GM23338 (cell line): ENCODE results near the gene CLCN2. TPM values are rescaled to one million over a fixed set of nuclear protein-coding genes. Genes with fewer than 3 reads are reported as not detected.
A peak's percentile ranks its signal among the peaks of the same experiment; 100 is the strongest.

ENCODE experiments used
- ATAC-seq: fragments of 200-7000 bp; cut with Tn5 transposase; 3 replicates; pipeline ENCODE4 v1.9.1; 2020
- DNase-seq: peaks from one replicate; pipeline ENCODE4 v3.0.0-alpha.2; 2015; ENCODE audit warnings: low spot score
- H2AFZ ChIP-seq: fragments of 200-600 bp; sonication (generic); 2 replicates; pipeline ENCODE4 v1.8.0; 2016; ENCODE audit warnings: antibody characterized with exemption, mild to moderate bottlenecking, moderate library complexity
- H3F3A ChIP-seq: fragments of 200-600 bp; sonication (generic); replicated peaks from 2 replicates; pipeline ENCODE4 v1.8.0; 2017; ENCODE audit warnings: antibody characterized with exemption, mixed run types, low read depth
- H3K27ac ChIP-seq: fragments of 200-600 bp; sonication (generic); 2 replicates; pipeline ENCODE4 v1.6.1; 2016; ENCODE audit warnings: low read depth
- H3K27me3 ChIP-seq: fragments of 200-600 bp; sonication (generic); 2 replicates; pipeline ENCODE4 v1.8.0; 2016; ENCODE audit warnings: mild to moderate bottlenecking, mixed run types, moderate library complexity; ENCODE audit not compliant: insufficient read depth
- H3K36me3 ChIP-seq: fragments of 200-600 bp; sonication (generic); 2 replicates; pipeline ENCODE4 v1.8.0; 2016; ENCODE audit warnings: mild to moderate bottlenecking; ENCODE audit not compliant: insufficient read depth
- H3K4me1 ChIP-seq: fragments of 200-600 bp; sonication (generic); 2 replicates; pipeline ENCODE4 v1.8.0; 2016; ENCODE audit warnings: mild to moderate bottlenecking, moderate library complexity; ENCODE audit not compliant: insufficient read depth
- H3K4me2 ChIP-seq: fragments of 200-600 bp; sonication (generic); 2 replicates; pipeline ENCODE4 v1.7.1; 2017; ENCODE audit warnings: mixed run types
- H3K4me3 ChIP-seq: fragments of 200-600 bp; sonication (generic); 2 replicates; pipeline ENCODE4 v1.6.1; 2016; ENCODE audit warnings: mixed run types
- H3K79me2 ChIP-seq: fragments of 200-600 bp; sonication (generic); replicated peaks from 2 replicates; pipeline ENCODE4 v1.8.0; 2017; ENCODE audit warnings: mild to moderate bottlenecking; ENCODE audit not compliant: insufficient read depth
- H3K9me2 ChIP-seq: fragments of 200-600 bp; sonication (generic); 2 replicates; pipeline ENCODE4 v1.8.0; 2017; ENCODE audit not compliant: insufficient read depth
- H4K20me1 ChIP-seq: fragments of 200-600 bp; sonication (generic); replicated peaks from 2 replicates; pipeline ENCODE4 v1.8.0; 2017; ENCODE audit warnings: mild to moderate bottlenecking; ENCODE audit not compliant: insufficient read depth
- H3K27ac Mint-ChIP-seq: 2 replicates; pipeline ENCODE4 v1.8.0; 2020; ENCODE audit warnings: inconsistent platforms, mild to moderate bottlenecking, moderate library complexity, mixed read lengths
- H3K27me3 Mint-ChIP-seq: 3 replicates; pipeline ENCODE4 v1.8.0; 2022; ENCODE audit warnings: low read depth, mild to moderate bottlenecking, moderate library complexity, mixed read lengths, inconsistent platforms; ENCODE audit not compliant: insufficient read depth, poor library complexity
- H3K36me3 Mint-ChIP-seq: 3 replicates; pipeline ENCODE4 v1.8.0; 2021; ENCODE audit warnings: low read depth, mild to moderate bottlenecking, inconsistent platforms, moderate library complexity, mixed read lengths
- H3K4me1 Mint-ChIP-seq: 3 replicates; pipeline ENCODE4 v1.8.0; 2020; ENCODE audit warnings: mild to moderate bottlenecking, inconsistent platforms, mixed read lengths
- H3K4me3 Mint-ChIP-seq: 3 replicates; pipeline ENCODE4 v1.8.0; 2021; ENCODE audit warnings: moderate library complexity, mild to moderate bottlenecking, inconsistent platforms, mixed read lengths
- H3K9me3 Mint-ChIP-seq: 3 replicates; pipeline ENCODE4 v1.8.0; 2020; ENCODE audit warnings: moderate library complexity, mild to moderate bottlenecking, inconsistent platforms, mixed read lengths
- CREB1 ChIP-seq: fragments of 250-450 bp; sonication (Bioruptor Pico); IDR thresholded peaks from 2 replicates; pipeline ENCODE4 v1.5.0; 2020; ENCODE audit warnings: low read depth, mild to moderate bottlenecking, moderate library complexity
- ETS1 ChIP-seq: IDR thresholded peaks from 2 replicates; pipeline ENCODE4 v1.6.1; 2016; ENCODE audit warnings: antibody characterized with exemption
- EZH2 ChIP-seq: fragments of 200-600 bp; sonication (generic); IDR thresholded peaks from one replicate; pipeline ENCODE4 v1.8.0; 2017; ENCODE audit warnings: antibody characterized with exemption, mild to moderate bottlenecking, low read depth; ENCODE audit not compliant: unreplicated experiment
- EZH2phosphoT487 ChIP-seq: fragments of 200-600 bp; sonication (generic); IDR thresholded peaks from one replicate; pipeline ENCODE4 v1.8.1; 2018; ENCODE audit warnings: antibody characterized with exemption; ENCODE audit not compliant: unreplicated experiment
- JUNB ChIP-seq: IDR thresholded peaks from one replicate; pipeline ENCODE4 v1.6.1; 2016; ENCODE audit warnings: antibody characterized with exemption; ENCODE audit not compliant: unreplicated experiment
- NANOG ChIP-seq: IDR thresholded peaks from 2 replicates; pipeline ENCODE4 v1.6.1; 2016; ENCODE audit warnings: antibody characterized with exemption, borderline replicate concordance
- POLR2AphosphoS5 ChIP-seq: IDR thresholded peaks from 2 replicates; pipeline ENCODE4 v1.6.1; 2016; ENCODE audit warnings: antibody characterized with exemption, low read depth
- STAT1 ChIP-seq: IDR thresholded peaks from one replicate; pipeline ENCODE4 v1.6.1; 2016; ENCODE audit warnings: antibody characterized with exemption; ENCODE audit not compliant: unreplicated experiment
- ZNF114 ChIP-seq: fragments of 250-450 bp; sonication (Bioruptor Pico); IDR thresholded peaks from 2 replicates; pipeline ENCODE4 v1.5.0; 2020; ENCODE audit warnings: mild to moderate bottlenecking, moderate library complexity
- ZNF331 ChIP-seq: fragments of 250-450 bp; sonication (Bioruptor Pico); IDR thresholded peaks from 2 replicates; pipeline ENCODE4 v1.5.0; 2020; ENCODE audit warnings: low read depth, mild to moderate bottlenecking, moderate library complexity
- polyA plus RNA-seq: library from polyadenylated mRNA; unstranded; fragments of >200 nt; fragmentation: Nextera tagmentation; extraction: Ambion mirVana; gene quantifications from 2 replicates; pipeline ENCODE4 v1.2.1, GENCODE V29; 2016
- total RNA-seq: library from RNA; depleted of rRNA; stranded (reverse); fragments of >200 nt; shearing (Covaris generic); gene quantifications from 2 replicates; pipeline ENCODE4 v1.2.3, GENCODE V29; 2014
- TF ChIP-seq, protein P1 (sequence below): fragments of 250-450 bp; sonication (Bioruptor Pico); IDR thresholded peaks from 2 replicates; pipeline ENCODE4 v1.5.0; 2020; ENCODE audit warnings: mild to moderate bottlenecking, moderate library complexity
- TF ChIP-seq, protein P2 (sequence below): IDR thresholded peaks from one replicate; pipeline ENCODE4 v1.6.1; 2018; ENCODE audit warnings: antibody characterized with exemption; ENCODE audit not compliant: unreplicated experiment
- TF ChIP-seq, protein P3 (sequence below), 2 experiments: fragments of 200-600 bp in 1 of 2; sonication (generic) in 1 of 2; conservative IDR thresholded peaks; 2 replicates each; pipeline versions ENCODE4 v1.5.1 to v1.6.1; 2016 to 2017; ENCODE audit warnings: antibody characterized with exemption in 2 of 2, low read depth in 2 of 2, mild to moderate bottlenecking in 2 of 2, moderate library complexity in 1 of 2

CLCN2 gene
- total and polyA plus RNA-seq, 2 experiments from 2014 or later = 7.0 to 9.2 TPM

DNA sequence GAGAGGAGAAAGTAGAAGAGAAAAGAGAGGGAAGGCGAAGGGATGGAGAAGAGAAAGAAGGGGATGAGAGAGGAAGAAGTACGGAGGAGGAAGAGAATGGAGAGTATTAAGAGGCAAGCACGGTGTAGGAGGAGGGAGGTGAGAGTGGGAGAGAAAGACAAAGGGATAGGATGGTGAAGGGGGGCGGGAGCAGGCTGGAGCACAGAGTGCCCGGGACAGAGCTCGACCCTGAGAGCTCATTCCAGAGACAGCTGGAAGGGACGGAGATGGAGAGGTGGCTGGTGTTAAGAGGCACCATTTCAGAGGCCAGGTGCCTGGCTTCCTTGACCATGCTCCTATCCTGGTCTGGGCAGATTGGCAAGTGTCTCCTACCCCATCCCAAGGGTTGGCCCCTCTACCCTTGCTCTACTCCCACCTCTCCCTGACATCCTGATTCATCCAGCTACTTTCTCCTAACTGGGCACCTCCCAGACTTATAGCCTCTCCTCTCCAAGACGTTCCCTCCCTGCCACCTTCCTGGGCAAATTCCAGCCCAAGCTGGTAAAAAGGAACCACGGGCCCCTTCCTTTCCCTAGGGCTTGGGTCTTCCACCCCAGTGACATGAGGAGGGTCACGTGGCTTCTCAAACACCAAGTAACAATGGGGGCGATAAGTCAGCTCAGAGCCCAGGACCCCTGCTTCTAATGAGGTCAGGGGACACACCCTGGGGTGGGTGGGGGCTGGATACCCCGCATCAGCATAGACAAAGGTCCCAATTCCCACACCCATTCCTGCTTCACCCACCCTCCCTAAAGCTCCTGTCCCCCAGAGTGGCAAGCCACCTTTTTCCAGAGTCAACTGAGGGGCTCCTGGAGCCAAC is 1.1 kb downstream of the CLCN2 start:
- Histone ChIP-seq H3K4me1 (peaks cover 19% of the 10 kb centered on the region), H3K4me3 (peak overlapping the region; percentile 82), H3K79me2 (peaks cover 19% of the 10 kb centered on the region), H3K4me2 (peak overlapping the region; percentile 96), H2AFZ (no peak overlapping the region), H4K20me1 (peaks cover 3% of the 10 kb centered on the region; the same call in 1 of the 2 replicates), H3F3A (peaks cover 3% of the 10 kb centered on the region; the same call in 1 of the 2 replicates), H3K27ac (no peak overlapping the region), H3K36me3 (peaks cover 10% of the 10 kb centered on the region), H3K27me3 (peaks cover 14% of the 10 kb centered on the region), H3K9me2 (no peaks in the 10 kb centered on the region)
- peaks cover 25% of the 10 kb centered on the region for H3K4me1 Mint-ChIP-seq
- peak overlapping the region; percentile 81 for H3K4me3 Mint-ChIP-seq
- H3K27ac Mint-ChIP-seq = no peak overlapping the region
- peaks cover 28% of the 10 kb centered on the region for H3K36me3 Mint-ChIP-seq
- ATAC-seq (0 out of 3 replicates have a peak, but pooled peaks have one; percentile 1), DNase-seq (no peak)
- H3K9me3 Mint-ChIP-seq = peaks cover 2% of the 10 kb centered on the region; the same call in 1 of the 3 replicates
- peaks cover 22% of the 10 kb centered on the region for H3K27me3 Mint-ChIP-seq
- TF ChIP-seq, protein P1, sequence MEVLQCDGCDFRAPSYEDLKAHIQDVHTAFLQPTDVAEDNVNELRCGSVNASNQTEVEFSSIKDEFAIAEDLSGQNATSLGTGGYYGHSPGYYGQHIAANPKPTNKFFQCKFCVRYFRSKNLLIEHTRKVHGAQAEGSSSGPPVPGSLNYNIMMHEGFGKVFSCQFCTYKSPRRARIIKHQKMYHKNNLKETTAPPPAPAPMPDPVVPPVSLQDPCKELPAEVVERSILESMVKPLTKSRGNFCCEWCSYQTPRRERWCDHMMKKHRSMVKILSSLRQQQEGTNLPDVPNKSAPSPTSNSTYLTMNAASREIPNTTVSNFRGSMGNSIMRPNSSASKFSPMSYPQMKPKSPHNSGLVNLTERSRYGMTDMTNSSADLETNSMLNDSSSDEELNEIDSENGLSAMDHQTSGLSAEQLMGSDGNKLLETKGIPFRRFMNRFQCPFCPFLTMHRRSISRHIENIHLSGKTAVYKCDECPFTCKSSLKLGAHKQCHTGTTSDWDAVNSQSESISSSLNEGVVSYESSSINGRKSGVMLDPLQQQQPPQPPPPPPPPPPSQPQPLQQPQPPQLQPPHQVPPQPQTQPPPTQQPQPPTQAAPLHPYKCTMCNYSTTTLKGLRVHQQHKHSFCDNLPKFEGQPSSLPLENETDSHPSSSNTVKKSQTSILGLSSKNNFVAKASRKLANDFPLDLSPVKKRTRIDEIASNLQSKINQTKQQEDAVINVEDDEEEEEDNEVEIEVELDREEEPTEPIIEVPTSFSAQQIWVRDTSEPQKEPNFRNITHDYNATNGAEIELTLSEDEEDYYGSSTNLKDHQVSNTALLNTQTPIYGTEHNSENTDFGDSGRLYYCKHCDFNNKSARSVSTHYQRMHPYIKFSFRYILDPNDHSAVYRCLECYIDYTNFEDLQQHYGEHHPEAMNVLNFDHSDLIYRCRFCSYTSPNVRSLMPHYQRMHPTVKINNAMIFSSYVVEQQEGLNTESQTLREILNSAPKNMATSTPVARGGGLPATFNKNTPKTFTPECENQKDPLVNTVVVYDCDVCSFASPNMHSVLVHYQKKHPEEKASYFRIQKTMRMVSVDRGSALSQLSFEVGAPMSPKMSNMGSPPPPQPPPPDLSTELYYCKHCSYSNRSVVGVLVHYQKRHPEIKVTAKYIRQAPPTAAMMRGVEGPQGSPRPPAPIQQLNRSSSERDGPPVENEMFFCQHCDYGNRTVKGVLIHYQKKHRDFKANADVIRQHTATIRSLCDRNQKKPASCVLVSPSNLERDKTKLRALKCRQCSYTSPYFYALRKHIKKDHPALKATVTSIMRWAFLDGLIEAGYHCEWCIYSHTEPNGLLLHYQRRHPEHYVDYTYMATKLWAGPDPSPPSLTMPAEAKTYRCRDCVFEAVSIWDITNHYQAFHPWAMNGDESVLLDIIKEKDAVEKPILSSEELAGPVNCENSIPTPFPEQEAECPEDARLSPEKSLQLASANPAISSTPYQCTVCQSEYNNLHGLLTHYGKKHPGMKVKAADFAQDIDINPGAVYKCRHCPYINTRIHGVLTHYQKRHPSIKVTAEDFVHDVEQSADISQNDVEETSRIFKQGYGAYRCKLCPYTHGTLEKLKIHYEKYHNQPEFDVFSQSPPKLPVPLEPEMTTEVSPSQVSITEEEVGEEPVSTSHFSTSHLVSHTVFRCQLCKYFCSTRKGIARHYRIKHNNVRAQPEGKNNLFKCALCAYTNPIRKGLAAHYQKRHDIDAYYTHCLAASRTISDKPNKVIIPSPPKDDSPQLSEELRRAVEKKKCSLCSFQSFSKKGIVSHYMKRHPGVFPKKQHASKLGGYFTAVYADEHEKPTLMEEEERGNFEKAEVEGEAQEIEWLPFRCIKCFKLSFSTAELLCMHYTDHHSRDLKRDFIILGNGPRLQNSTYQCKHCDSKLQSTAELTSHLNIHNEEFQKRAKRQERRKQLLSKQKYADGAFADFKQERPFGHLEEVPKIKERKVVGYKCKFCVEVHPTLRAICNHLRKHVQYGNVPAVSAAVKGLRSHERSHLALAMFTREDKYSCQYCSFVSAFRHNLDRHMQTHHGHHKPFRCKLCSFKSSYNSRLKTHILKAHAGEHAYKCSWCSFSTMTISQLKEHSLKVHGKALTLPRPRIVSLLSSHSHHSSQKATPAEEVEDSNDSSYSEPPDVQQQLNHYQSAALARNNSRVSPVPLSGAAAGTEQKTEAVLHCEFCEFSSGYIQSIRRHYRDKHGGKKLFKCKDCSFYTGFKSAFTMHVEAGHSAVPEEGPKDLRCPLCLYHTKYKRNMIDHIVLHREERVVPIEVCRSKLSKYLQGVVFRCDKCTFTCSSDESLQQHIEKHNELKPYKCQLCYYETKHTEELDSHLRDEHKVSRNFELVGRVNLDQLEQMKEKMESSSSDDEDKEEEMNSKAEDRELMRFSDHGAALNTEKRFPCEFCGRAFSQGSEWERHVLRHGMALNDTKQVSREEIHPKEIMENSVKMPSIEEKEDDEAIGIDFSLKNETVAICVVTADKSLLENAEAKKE (CRISPR knock-in tag) = no peak
- TF ChIP-seq STAT1 (no peak), CREB1 (no peak), ZNF331 (CRISPR knock-in tag) (no peak), POLR2AphosphoS5 (no peak), NANOG (no peak), JUNB (no peak), ETS1 (no peak), ZNF114 (no peak), EZH2phosphoT487 (no peak), EZH2 (no peak)
- TF ChIP-seq, protein P2, sequence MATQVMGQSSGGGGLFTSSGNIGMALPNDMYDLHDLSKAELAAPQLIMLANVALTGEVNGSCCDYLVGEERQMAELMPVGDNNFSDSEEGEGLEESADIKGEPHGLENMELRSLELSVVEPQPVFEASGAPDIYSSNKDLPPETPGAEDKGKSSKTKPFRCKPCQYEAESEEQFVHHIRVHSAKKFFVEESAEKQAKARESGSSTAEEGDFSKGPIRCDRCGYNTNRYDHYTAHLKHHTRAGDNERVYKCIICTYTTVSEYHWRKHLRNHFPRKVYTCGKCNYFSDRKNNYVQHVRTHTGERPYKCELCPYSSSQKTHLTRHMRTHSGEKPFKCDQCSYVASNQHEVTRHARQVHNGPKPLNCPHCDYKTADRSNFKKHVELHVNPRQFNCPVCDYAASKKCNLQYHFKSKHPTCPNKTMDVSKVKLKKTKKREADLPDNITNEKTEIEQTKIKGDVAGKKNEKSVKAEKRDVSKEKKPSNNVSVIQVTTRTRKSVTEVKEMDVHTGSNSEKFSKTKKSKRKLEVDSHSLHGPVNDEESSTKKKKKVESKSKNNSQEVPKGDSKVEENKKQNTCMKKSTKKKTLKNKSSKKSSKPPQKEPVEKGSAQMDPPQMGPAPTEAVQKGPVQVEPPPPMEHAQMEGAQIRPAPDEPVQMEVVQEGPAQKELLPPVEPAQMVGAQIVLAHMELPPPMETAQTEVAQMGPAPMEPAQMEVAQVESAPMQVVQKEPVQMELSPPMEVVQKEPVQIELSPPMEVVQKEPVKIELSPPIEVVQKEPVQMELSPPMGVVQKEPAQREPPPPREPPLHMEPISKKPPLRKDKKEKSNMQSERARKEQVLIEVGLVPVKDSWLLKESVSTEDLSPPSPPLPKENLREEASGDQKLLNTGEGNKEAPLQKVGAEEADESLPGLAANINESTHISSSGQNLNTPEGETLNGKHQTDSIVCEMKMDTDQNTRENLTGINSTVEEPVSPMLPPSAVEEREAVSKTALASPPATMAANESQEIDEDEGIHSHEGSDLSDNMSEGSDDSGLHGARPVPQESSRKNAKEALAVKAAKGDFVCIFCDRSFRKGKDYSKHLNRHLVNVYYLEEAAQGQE = no peak
- TF ChIP-seq, protein P3, sequence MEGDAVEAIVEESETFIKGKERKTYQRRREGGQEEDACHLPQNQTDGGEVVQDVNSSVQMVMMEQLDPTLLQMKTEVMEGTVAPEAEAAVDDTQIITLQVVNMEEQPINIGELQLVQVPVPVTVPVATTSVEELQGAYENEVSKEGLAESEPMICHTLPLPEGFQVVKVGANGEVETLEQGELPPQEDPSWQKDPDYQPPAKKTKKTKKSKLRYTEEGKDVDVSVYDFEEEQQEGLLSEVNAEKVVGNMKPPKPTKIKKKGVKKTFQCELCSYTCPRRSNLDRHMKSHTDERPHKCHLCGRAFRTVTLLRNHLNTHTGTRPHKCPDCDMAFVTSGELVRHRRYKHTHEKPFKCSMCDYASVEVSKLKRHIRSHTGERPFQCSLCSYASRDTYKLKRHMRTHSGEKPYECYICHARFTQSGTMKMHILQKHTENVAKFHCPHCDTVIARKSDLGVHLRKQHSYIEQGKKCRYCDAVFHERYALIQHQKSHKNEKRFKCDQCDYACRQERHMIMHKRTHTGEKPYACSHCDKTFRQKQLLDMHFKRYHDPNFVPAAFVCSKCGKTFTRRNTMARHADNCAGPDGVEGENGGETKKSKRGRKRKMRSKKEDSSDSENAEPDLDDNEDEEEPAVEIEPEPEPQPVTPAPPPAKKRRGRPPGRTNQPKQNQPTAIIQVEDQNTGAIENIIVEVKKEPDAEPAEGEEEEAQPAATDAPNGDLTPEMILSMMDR (conservative IDR thresholded peaks at IDR 0.05; ENCODE audit: low read depth in 2 of 2) = no peak
